ENCODE data around the gene DUSP16.
"Not testable (repeated sequence)": the region's sequence is repeated elsewhere in the genome, so short reads cannot be mapped to it uniquely, and the experiment has no call there.

DUSP16 gene

DNA sequence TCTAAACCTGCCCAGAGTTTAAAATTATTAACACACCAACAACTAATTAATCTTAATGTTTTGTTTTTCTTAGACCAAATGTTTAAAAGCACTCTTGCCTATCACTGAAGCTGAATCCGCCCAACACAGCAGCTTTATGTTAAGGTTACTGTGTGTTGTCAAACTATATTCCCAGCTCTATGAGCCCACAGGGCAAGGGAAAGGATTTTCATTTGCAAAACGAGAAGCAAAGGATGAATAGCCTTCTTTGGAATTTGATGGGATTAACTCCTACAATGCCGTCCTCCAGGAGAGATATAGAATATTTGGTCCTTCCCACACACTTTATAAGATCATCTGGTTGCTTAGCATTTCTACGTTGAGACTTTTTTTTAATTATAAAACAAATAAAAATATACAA is 43.7 kb downstream of the DUSP16 start:
- DNase-seq: no peak

DNA sequence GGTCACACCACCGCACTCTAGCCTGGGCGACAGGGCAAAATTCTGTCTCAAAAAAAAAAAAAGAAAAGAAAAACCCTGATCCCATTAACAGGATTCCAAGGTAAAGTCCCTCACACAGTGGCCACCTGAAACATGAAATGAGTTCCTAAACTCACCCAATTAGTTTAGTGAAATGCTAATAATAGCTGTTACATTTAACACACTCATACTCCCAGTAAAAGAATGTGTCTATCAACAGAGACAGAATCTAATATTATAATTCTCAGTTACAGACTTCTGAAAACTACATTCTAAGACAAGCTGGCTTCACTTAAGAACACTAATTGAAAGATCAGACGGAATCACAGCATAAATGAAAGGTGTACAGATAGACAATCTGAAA is 44.2 kb downstream of the DUSP16 start:
- DNase-seq: no peak

GRCh38 chr12:12513416-12514006 is 49.2 kb downstream of the DUSP16 start:
- DNase-seq: no peak

GRCh38 chr12:12511895-12512711 is 50.6 kb downstream of the DUSP16 start:
- DNase-seq: no peak

DNA sequence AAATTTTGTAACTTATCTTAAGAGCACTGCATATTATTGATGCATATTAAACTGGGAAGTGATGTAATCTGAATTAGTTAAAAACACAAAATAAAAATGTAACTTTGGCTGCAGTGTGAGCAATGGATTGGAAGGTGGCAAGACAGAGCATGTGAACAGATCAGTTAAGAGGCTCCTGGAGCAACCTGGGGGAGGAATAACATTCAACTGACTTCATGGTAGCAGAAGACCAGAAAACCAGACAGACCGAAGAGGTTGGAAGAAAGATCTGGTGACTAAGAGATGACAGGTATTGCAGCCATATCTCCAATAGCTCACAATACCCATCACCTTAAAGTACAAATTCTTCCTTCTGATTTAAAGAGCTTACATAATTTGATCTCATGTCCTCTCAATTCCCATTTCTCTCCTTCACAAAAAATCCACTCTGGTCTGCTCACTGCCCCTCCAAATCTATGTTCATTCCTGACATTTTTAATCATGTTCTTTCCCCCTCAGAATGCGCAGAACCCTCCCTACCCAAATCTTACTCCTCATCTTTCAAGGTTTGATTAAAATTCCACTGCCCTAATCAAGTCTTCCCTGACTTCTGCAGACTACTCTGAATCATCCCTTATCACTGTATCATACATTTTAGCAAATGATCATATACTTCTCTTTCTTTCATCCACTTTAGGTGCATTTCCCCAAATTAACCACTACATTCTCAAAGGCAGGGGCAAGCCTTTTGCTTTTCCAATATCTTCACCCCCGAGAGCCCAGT is 51.5 kb downstream of the DUSP16 start:
- no peak for DNase-seq

GRCh38 chr12:12510551-12510950 is 52.1 kb downstream of the DUSP16 start:
- DNase-seq: no peak

DNA sequence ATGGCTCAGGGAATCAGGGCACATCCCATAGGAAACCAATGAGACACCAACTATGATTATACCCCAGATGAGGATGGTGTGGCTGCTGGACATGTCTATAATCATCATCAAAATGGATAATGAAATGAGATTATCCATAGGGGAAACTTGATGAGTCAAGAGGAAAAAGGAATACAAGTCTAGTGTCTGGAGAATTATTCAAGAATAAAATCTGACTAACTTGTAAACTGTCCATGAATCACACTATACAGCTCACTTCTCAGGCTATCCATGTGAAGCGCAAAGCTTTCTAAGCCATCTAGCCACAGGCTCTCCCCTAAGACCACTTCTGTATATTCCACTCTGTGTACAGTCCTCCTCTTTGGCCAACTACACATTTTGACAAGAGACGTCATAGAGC is 52.5 kb downstream of the DUSP16 start:
- no peak for DNase-seq

DNA sequence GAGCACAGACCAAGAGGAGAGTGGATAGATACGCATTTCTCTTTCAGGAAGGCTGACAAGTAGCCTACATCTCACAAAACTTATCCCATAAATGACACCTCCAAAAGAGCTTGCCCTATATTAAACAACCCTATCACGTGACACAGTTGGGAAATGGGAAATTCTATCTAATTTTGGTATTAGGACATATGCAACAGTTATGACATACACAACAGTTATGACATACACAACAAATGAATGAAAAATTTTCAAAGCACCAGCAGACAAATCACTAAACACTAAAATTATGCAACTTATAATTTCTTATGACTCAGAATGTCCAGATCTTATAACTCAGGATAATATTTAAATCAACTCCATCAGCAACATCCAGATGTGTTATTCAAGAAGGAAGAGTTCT is 54.1 kb downstream of the DUSP16 start:
- DNase-seq: no peak

DNA sequence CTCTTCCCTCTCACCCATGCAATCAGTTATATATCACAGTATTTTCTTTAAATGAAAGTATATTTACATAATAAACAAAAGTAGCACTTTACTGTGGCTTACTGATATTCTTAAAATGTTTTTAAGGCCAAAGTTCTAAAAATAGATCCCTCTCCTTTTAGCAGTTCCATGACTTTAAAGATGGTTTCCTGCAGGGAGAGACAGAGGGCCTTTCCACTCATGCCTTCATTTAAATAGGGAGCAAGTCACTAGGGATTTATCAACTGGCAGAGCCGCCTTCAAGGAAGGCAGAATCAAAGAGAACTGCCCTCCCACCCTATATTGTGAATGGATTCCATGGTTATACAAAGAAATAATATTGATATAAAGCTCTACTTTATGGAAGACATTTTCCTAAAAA is 55.5 kb downstream of the DUSP16 start:
- no peak for DNase-seq

DNA sequence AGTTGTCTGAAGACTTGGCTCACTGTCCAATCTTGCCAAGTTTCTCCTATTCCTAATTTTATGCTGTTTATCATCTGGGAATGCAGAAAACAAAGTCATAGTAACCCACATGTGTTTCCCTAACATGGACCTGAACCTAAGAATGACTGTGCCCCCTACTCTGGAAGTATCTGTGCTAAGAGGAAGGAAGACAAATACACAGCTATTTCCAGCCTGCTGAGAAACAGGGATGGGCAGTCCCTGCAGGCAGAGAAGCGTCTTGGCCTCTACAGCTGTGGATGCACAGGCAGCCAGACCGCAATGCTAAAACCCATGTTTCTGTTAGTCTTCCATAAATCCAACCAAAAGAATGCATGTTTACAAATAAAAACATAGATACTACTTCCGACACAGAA is 56.2 kb downstream of the DUSP16 start:
- DNase-seq: no peak

GRCh38 chr12:12505544-12506495 is 56.8 kb downstream of the DUSP16 start:
- DNase-seq: no peak

- DNase-seq: no peak
Measured at GRCh38 chr12:12503384-12504078, 59.1 kb downstream of the DUSP16 start.

DNA sequence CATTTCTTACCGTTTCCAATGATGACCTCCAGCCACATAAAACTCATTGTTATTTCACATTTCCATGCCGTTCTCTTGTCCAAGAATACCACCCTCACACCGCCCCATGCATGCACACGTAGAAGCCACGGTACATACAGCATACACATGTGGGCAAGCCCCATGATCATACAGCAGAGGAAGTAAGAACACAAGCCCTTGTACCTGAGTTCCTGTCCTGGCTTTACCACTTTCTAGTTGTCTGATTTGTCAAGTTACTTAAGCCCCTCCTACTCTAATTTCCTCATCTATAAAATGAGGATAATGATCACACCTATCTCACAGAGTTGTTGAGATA is 59.9 kb downstream of the DUSP16 start:
- DNase-seq: no peak

DNA sequence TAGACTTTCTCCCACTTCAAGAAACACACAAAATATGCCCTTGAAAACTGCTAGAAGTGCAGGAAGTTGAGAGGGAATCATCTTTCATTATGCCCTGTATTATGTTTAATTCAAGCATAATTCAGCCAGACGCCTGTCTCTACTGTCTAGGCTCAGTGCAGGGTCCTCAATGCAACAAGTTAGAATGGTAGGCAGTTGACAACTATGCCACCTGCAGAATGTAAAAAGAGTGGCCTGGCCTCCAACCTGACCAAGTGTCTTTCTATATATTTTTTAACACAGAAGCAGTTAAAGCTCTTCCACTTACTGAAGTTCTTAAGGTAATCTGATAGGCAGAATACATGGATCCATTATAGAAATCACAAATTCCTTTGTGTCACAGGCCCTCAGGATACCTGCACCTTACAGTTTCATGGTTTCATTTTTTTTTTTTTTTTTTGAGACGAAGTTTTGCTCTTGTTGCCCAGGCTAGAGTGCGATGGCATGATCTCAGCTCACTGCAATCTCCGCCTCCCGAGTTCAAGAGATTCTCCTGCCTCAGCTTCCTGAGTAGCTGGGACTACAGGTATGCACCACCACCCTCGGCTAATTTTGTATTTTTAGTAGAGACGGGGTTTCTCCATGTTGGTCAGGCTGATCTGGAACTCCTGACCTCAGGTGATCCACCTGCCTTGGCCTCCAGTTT is 60.4 kb downstream of the DUSP16 start:
- not testable (repeated sequence) for DNase-seq

GRCh38 chr12:12501121-12501520 is 61.5 kb downstream of the DUSP16 start:
- no peak for DNase-seq

- DNase-seq: no peak
Measured at GRCh38 chr12:12499909-12500604, 62.6 kb downstream of the DUSP16 start.

DNA sequence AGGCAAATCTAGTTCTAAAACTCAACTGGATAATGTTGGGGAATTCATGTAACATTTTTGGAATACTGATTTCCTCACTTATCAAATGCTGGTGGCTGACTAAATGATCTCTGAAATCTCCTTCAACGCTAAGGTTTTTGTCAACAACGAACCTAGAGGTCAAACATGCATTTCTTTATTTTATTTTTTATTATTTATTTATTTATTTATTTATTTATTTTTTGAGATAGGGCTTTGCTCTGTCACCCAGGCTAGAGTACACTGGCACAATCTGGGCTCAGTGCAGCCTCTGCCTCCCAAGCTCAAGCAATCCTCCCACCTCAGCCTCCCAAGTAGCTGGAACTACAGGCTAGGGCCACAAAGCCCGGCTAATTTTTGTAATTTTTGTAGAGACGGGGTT is 64.5 kb downstream of the DUSP16 start:
- no peak for DNase-seq

DNA sequence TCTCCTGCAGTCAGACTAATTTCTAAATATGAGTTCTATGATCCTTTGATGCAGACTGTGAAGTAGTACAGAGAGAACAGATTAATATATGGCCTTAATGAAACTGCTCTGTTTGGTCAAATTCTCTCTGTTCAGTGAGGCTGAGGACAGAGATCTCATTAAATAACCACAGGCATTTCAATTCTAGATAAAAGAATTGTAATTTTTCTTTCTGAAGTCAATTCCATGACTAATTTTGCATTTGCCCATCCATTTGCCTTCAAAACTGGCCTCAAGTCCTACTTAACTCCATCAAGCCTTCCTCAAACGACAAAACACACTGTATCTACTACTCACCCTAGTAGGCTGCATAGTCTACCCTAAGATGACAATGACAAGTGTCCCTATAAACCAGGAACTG is 67.1 kb downstream of the DUSP16 start:
- DNase-seq: no peak

DNA sequence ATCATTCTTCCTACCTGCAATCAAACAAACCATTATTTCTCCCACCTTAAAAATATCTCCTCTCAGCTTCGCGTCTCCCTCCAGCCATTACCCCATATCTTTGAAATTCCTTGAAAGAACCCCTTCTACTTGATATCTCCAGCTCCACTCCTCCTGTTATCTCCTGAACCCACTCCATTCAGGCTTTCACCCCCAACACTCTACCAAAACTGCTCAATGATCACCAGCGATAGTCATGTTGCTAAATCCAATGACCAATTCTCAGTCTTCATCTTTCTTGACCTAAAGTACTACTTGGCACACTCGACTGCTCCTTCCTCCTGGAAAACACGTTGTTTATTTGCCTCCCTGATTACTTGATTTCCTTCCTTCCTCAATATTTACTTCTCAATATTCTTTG is 70.1 kb downstream of the DUSP16 start:
- DNase-seq: no peak

DNA sequence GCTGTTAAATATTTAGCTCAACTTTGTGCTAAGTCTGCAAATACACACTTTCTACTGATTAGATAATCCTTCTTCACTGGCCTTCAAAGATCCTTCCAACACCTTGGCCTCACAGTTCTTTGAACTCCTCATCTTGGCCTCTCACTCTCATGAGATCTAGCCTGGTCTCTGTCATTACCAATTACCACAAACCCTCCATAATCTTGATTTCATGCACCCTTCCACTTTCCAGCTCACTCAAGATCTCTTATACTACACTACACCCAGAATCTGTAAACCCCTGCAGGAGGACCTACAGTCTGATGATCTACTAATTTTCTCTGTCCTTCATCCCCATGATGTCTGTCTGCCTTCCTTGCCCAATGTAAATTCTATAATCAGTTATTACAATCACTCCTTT is 71.1 kb downstream of the DUSP16 start:
- DNase-seq: no peak

Data from NCI-H524 treated with DMSO at 0.1 percent for 48 hours (cell line).